SK-N-MC (cell line): ENCODE data around the gene ZFTA.
A peak's percentile ranks its signal among the peaks of the same experiment; 100 is the strongest.

Experiments used
- EZH2 ChIP-seq: fragments of 200-600 bp; sonication (generic); IDR thresholded peaks from one replicate; pipeline ENCODE4 v1.6.1; 2017; ENCODE audit warnings: antibody characterized with exemption
- POLR2AphosphoS5 ChIP-seq: IDR thresholded peaks from 2 replicates; pipeline ENCODE4 v1.6.1; 2012; ENCODE audit warnings: mild to moderate bottlenecking, low read depth, low read length, borderline replicate concordance

DNA sequence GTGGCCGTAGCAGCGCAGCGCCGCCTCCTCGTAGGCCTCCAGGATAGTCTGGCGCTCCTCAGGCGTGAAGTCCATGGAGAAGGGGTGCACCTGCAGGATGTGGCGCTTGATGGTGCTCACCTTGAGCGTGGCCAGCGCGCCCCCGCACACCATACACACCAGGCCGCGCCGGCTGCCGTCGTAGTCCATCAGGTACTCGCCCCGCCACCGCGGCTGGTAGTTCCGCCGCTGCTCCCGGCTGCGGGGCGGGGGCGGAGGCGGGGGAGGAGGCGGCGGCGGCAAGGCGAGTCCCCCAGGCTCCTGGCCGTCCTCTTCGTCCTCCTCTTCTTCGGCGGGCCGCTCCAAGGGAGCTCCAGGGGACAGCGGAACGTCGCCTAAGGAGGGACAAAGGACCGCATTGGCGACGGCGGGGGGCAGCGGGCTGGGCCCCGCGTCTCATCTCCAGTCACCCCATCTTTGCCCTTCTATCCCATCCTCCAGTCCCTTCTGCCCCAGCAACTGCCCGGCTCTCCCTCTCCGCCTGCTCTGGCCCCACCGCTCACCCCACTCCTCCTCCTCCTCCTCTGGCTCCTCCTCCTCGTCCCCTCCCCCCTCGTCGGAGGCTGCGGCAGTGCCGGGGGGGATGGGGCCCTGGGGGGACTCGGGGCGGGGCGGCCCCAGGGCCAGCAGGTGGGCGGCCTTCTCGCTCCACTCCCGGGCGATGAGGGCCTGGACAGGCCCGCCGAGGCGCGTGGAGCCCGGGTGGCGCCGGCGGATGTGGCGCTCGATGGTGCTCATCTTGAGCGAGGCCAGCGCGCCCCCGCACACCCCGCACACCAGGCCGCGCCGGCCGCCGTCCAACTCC is 4.9 kb downstream of the ZFTA start:
- TF ChIP-seq EZH2: no peak
- TF ChIP-seq POLR2AphosphoS5: peak; percentile 67
